ENCODE data around the gene NPR1.
"Not testable (repeated sequence)": the region's sequence is repeated elsewhere in the genome, so short reads cannot be mapped to it uniquely, and the experiment has no call there.

Gene NPR1

DNA sequence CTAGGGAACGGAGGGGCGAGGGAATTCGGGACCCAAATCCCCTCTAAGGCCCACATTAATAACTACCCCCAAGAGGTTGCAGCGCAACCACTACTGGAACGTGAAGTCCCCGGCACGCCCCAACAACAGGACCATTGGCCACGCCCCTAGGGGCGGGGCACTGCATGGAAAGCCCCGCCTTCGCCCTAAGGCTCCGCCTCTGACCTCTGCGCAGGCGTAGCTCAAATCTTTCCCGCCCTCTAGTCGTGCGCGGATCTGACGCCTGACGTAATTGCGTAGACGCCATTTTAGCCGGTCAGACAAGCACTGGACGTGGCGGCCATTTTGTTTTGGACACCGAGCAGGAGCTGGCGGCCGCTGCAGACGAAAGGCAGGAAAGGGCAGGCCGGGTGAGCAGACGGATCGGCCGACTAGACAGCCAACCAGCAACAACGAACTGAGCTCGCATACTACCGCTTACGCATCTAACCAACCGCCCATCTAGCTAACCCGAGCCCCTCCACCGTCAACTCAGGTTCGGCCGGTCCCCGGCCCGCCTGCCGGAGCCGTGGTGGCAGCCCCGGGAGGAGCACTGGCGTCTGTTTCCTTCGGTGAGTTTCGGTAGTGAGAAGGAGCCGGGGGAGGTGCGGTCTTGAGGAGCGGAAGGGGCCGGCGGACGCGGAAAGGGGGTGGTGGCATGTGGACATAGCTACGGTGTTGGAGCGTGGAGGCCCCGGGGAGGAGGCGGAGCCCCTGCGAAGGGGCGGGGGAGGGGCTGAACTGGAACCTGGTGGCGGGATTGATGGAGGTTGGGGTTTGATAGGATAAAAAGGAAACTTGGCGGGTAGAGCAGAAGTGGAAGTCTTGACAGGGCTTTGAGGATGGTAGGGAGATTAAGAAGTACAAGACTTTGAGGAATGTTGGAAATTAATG lies 44.5 kb upstream of the NPR1 start, which contains the start of gene CHTOP:
Gene CHTOP (plus strand): TSS at position 313 of the 912 bp plus-strand sequence. CDS start 2,523 bp downstream, outside the sequence.
- Histone ChIP-seq H3K4me1 (peaks cover 65 to 72% (median 70%) of the 10 kb centered on the region in 10 experiments), H3K9me3 (replicated peaks in 1 of 11) (peaks cover 0 to 14% (median 3%) of the 10 kb centered on the region in 11 experiments; a peak in 6 of 22 replicates), H4K20me1 (peaks cover 0 to 17% (median 0%) of the 10 kb centered on the region in 11 experiments; a peak in 8 of 22 replicates), H3K27me3 (no peaks in the 10 kb centered on the region), H3K9ac (peak within 1 kb of the TSS; percentile 98 to 100 (median 99)), H3K4me3 (peak within 1 kb of the TSS; percentile 71 to 85 (median 80)), H3K36me3 (peaks cover 36 to 60% (median 40%) of the 10 kb centered on the region in 11 experiments), H3K27ac (peak within 1 kb of the TSS; percentile 98 to 100 (median 99)), H3K4me2 (peak within 1 kb of the TSS; percentile 76 to 96 (median 91))
- TF ChIP-seq Cebpa-rat (IDR thresholded peaks at IDR 0.05) = no peak

GRCh38 chr1:153635872-153636271 lies 42.6 kb upstream of the NPR1 start:
- no peak for TF ChIP-seq Cebpa-rat (IDR thresholded peaks at IDR 0.05)
- H3K27ac ChIP-seq = peak overlapping the region in 10 of 11 experiments; percentile 98 to 100 (median 99); a peak in 13 of 22 replicates
- peak overlapping the region; percentile 98 to 100 (median 99); a peak in 17 of 22 replicates for H3K9ac ChIP-seq
- peaks cover 54 to 74% (median 59%) of the 10 kb centered on the region in 11 experiments for H3K36me3 ChIP-seq
- H3K4me2 ChIP-seq = peak overlapping the region; percentile 76 to 96 (median 91)
- no peaks in the 10 kb centered on the region for H3K27me3 ChIP-seq
- H3K4me1 ChIP-seq = peaks cover 46 to 53% (median 51%) of the 10 kb centered on the region in 10 experiments
- H3K9me3 ChIP-seq (replicated peaks in 1 of 11) = peaks cover 0 to 14% (median 3%) of the 10 kb centered on the region in 11 experiments; a peak in 6 of 22 replicates
- peak overlapping the region; percentile 71 to 85 (median 80); a peak in 18 of 20 replicates for H3K4me3 ChIP-seq
- H4K20me1 ChIP-seq = peaks cover 0 to 21% (median 7%) of the 10 kb centered on the region in 11 experiments; a peak in 9 of 22 replicates

DNA sequence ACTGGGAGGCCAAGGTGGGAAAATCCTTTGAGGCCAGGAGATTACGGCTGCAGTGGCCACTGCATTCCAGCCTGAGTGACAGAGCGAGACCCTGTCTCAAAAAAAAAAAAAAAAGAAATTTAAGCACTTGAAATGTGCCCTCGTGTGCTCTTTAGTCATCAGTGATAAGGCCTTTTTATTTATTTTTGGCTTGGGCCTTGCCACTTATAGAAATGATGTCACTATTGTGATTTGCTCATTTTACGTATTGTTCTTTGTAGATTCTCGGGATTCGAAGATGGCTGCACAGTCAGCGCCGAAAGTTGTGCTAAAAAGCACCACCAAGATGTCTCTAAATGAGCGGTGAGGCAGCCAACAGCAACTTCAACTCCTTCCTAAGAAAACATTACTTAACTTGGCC lies 42.2 kb upstream of the NPR1 start:
- H3K27me3 ChIP-seq = no peaks in the 10 kb centered on the region
- peaks cover 0 to 14% (median 3%) of the 10 kb centered on the region in 11 experiments; a peak in 6 of 22 replicates for H3K9me3 ChIP-seq (replicated peaks in 1 of 11)
- peak overlapping the region in 6 of 10 experiments; percentile 78 to 85 (median 84); a peak in 9 of 20 replicates for H3K4me3 ChIP-seq
- H3K4me1 ChIP-seq = peaks cover 44 to 52% (median 47%) of the 10 kb centered on the region in 10 experiments
- peak overlapping the region in 4 of 11 experiments; percentile 98 to 99 (median 99); a peak in 5 of 22 replicates for H3K9ac ChIP-seq
- H4K20me1 ChIP-seq = peaks cover 0 to 25% (median 7%) of the 10 kb centered on the region in 11 experiments; a peak in 9 of 22 replicates
- H3K27ac ChIP-seq = peak overlapping the region in 4 of 11 experiments; percentile 99 to 100 (median 100); a peak in 4 of 22 replicates
- H3K4me2 ChIP-seq = peak overlapping the region; percentile 76 to 96 (median 91)
- no peak for TF ChIP-seq Cebpa-rat (IDR thresholded peaks at IDR 0.05)
- H3K36me3 ChIP-seq = peaks cover 59 to 79% (median 64%) of the 10 kb centered on the region in 11 experiments

GRCh38 chr1:153638261-153638660 lies 40.2 kb upstream of the NPR1 start:
- Histone ChIP-seq H3K4me3 (no peak overlapping the region), H3K27ac (no peak overlapping the region), H3K4me1 (peaks cover 29 to 52% (median 33%) of the 10 kb centered on the region in 10 experiments), H3K27me3 (no peaks in the 10 kb centered on the region), H3K9me3 (replicated peaks in 1 of 11) (peaks cover 0 to 4% (median 0%) of the 10 kb centered on the region in 11 experiments; a peak in 4 of 22 replicates), H3K9ac (no peak overlapping the region), H3K36me3 (peaks cover 76 to 86% (median 82%) of the 10 kb centered on the region in 11 experiments), H3K4me2 (no peak overlapping the region), H4K20me1 (peaks cover 0 to 34% (median 14%) of the 10 kb centered on the region in 11 experiments; a peak in 9 of 22 replicates)
- no peak for TF ChIP-seq Cebpa-rat (IDR thresholded peaks at IDR 0.05)

DNA sequence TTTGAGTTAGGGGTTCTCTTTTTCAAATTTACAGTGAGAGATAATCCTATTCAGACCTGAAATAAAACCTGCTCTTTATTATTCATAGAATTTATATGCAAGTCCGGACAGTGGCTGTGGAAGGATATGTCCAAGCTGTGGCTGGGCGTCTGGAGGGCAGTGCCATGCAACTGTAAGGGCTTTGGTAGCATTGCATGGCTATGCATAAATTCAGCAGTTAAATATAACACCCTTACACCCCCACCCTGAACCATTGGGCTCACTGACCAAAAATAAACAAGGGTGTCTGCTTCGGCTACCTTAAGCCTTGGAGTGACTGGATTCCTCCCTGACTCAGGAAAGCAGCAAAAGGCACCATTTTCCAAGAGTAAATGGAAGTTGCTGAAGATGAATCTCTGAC lies 39.2 kb upstream of the NPR1 start:
- Histone ChIP-seq H3K27ac (no peak overlapping the region), H3K4me1 (peaks cover 27 to 59% (median 37%) of the 10 kb centered on the region in 10 experiments), H3K4me2 (no peak overlapping the region), H3K27me3 (no peaks in the 10 kb centered on the region), H4K20me1 (peaks cover 0 to 34% (median 14%) of the 10 kb centered on the region in 11 experiments; a peak in 9 of 22 replicates), H3K9ac (no peak overlapping the region), H3K36me3 (peaks cover 86 to 94% (median 92%) of the 10 kb centered on the region in 11 experiments), H3K4me3 (no peak overlapping the region), H3K9me3 (replicated peaks in 1 of 11) (no peaks in the 10 kb centered on the region)
- TF ChIP-seq Cebpa-rat (IDR thresholded peaks at IDR 0.05) = no peak

GRCh38 chr1:153640213-153640612 lies 38.3 kb upstream of the NPR1 start:
- Histone ChIP-seq H3K36me3 (peaks cover 95 to 100% (median 100%) of the 10 kb centered on the region in 11 experiments), H4K20me1 (peaks cover 0 to 31% (median 14%) of the 10 kb centered on the region in 11 experiments; a peak in 8 of 22 replicates), H3K4me1 (peaks cover 31 to 65% (median 38%) of the 10 kb centered on the region in 10 experiments)
- H3K4me3 ChIP-seq; H3K27ac ChIP-seq; H3K9ac ChIP-seq; H3K4me2 ChIP-seq; H3K9me3 ChIP-seq (replicated peaks in 1 of 11); H3K27me3 ChIP-seq: not testable (repeated sequence)

DNA sequence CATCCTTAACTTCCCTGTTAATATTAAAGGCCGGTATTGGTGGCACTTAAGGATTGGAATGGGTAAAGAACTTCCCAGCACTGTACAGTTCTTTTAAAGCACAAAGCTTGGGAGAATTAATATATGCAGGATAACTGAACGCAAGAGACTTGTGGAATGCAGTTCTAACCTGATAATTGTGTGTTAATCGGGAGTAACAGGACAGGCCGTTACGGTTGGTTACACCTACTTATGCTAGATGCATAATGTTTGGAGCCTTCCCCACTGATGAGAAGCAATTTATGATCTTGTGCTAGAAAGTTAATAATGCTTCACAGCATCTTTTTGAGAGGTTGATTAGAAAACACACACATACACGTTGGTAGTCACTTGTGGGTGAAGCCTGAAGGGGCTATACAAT lies 37.6 kb upstream of the NPR1 start:
- H4K20me1 ChIP-seq = peaks cover 0 to 28% (median 12%) of the 10 kb centered on the region in 11 experiments; a peak in 8 of 22 replicates
- no peaks in the 10 kb centered on the region for H3K9me3 ChIP-seq (replicated peaks in 1 of 11)
- 0 out of 22 replicates have a peak overlapping the region, but pooled peaks of 1 of the 11 experiments have one; percentile 22 for H3K9ac ChIP-seq
- H3K27ac ChIP-seq = no peak overlapping the region
- no peak for TF ChIP-seq Cebpa-rat (IDR thresholded peaks at IDR 0.05)
- H3K27me3 ChIP-seq = no peaks in the 10 kb centered on the region
- H3K4me3 ChIP-seq = no peak overlapping the region
- H3K36me3 ChIP-seq = peaks cover 100% of the 10 kb centered on the region in 11 experiments
- no peak overlapping the region for H3K4me2 ChIP-seq
- H3K4me1 ChIP-seq = peaks cover 27 to 65% (median 35%) of the 10 kb centered on the region in 10 experiments

DNA sequence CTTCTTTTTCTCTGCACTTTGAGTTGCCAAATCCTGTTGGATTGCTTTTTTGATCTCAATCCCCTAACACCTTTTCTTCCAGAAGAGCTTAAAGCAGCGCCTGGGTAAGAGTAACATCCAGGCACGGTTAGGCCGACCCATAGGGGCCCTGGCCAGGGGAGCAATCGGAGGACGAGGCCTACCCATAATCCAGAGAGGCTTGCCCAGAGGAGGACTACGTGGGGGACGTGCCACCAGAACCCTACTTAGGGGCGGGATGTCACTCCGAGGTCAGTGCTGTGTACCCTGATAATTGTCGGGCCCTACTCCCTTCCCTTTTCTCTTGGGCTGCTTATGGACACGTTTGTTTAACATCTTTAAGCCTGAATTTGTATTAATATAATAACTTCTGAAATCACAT lies 36.3 kb upstream of the NPR1 start:
- peaks cover 25 to 65% (median 34%) of the 10 kb centered on the region in 10 experiments for H3K4me1 ChIP-seq
- peak overlapping the region in 1 of 11 experiments; percentile 4; a peak in 1 of 22 replicates for H3K9ac ChIP-seq
- H3K9me3 ChIP-seq (replicated peaks in 1 of 11) = no peaks in the 10 kb centered on the region
- no peak for TF ChIP-seq Cebpa-rat (IDR thresholded peaks at IDR 0.05)
- no peak overlapping the region for H3K27ac ChIP-seq
- H3K36me3 ChIP-seq = peaks cover 90 to 100% (median 100%) of the 10 kb centered on the region in 11 experiments
- H3K4me3 ChIP-seq = no peak overlapping the region
- no peaks in the 10 kb centered on the region for H3K27me3 ChIP-seq
- peaks cover 0 to 26% (median 8%) of the 10 kb centered on the region in 11 experiments; a peak in 8 of 22 replicates for H4K20me1 ChIP-seq
- H3K4me2 ChIP-seq = no peak overlapping the region

All from BLaER1 treated with 17β-estradiol and CSF1 and Interleukin-3, amounts not matched to agents 10 nM and 100 nM (cell line).